Trophoblast cell (in vitro differentiated cells and primary cell): ENCODE data around the gene PGAP3.

ENCODE experiments used
- DNase-seq, 2 donors: peaks; one replicate each; pipeline ENCODE4 v3.0.0-alpha.2; 2016
- H2AFZ ChIP-seq: 2 replicates; pipeline ENCODE4 v1.6.1; 2013; ENCODE audit warnings: low read length, moderate library complexity, mild to moderate bottlenecking; ENCODE audit not compliant: insufficient read depth, poor library complexity
- H2AK5ac ChIP-seq: 2 replicates; pipeline ENCODE4 v1.6.1; 2013; ENCODE audit warnings: mild to moderate bottlenecking, low read length
- H2BK120ac ChIP-seq: 2 replicates; pipeline ENCODE4 v1.6.1; 2013; ENCODE audit warnings: low read length, mild to moderate bottlenecking, moderate library complexity; ENCODE audit not compliant: insufficient read depth, poor library complexity
- H2BK12ac ChIP-seq: 2 replicates; pipeline ENCODE4 v1.6.1; 2013; ENCODE audit warnings: mild to moderate bottlenecking, low read length, moderate library complexity
- H2BK5ac ChIP-seq: 2 replicates; pipeline ENCODE4 v1.6.1; 2013; ENCODE audit warnings: low read length, low read depth, moderate library complexity, mild to moderate bottlenecking; ENCODE audit not compliant: poor library complexity
- H3K14ac ChIP-seq: 2 replicates; pipeline ENCODE4 v1.6.1; 2013; ENCODE audit warnings: mild to moderate bottlenecking, low read length
- H3K18ac ChIP-seq: 2 replicates; pipeline ENCODE4 v1.6.1; 2013; ENCODE audit warnings: mild to moderate bottlenecking, low read length
- H3K23ac ChIP-seq: 2 replicates; pipeline ENCODE4 v1.6.1; 2013; ENCODE audit warnings: low read length
- H3K27ac ChIP-seq: 2 replicates; pipeline ENCODE4 v1.5.1; 2013; ENCODE audit warnings: low read depth, mild to moderate bottlenecking, inconsistent platforms, low read length, moderate library complexity
- H3K27me3 ChIP-seq: 2 replicates; pipeline ENCODE4 v1.6.1; 2013; ENCODE audit warnings: inconsistent platforms, mild to moderate bottlenecking, low read length, moderate library complexity; ENCODE audit not compliant: insufficient read depth
- H3K36me3 ChIP-seq, 2 experiments: 1 replicate in 1 of 2; 2 replicates in 1 of 2; pipeline ENCODE4 v1.6.1; 2013; ENCODE audit warnings: low read length in 2 of 2, mild to moderate bottlenecking in 2 of 2, moderate library complexity in 1 of 2; ENCODE audit not compliant: insufficient read depth in 2 of 2, control insufficient read depth in 1 of 2
- H3K4ac ChIP-seq: 2 replicates; pipeline ENCODE4 v1.6.1; 2013; ENCODE audit warnings: low read depth, mild to moderate bottlenecking, low read length, moderate library complexity
- H3K4me1 ChIP-seq, 2 experiments: 1 replicate in 1 of 2; 2 replicates in 1 of 2; pipeline ENCODE4 v1.6.1; 2013; ENCODE audit warnings: low read length in 2 of 2, mild to moderate bottlenecking in 2 of 2, moderate library complexity in 1 of 2; ENCODE audit not compliant: insufficient read depth in 2 of 2, control insufficient read depth in 1 of 2
- H3K4me2 ChIP-seq: 2 replicates; pipeline ENCODE4 v1.6.1; 2013; ENCODE audit warnings: inconsistent platforms, mild to moderate bottlenecking, low read length, moderate library complexity
- H3K4me3 ChIP-seq: 2 replicates; pipeline ENCODE4 v1.5.1; 2013; ENCODE audit warnings: mild to moderate bottlenecking, low read depth, low read length, inconsistent platforms
- H3K79me1 ChIP-seq: one replicate; pipeline ENCODE4 v1.6.1; 2013; ENCODE audit warnings: low read length
- H3K79me2 ChIP-seq: 2 replicates; pipeline ENCODE4 v1.6.1; 2013; ENCODE audit warnings: low read length, mild to moderate bottlenecking; ENCODE audit not compliant: control insufficient read depth, insufficient read depth, poor library complexity
- H3K9ac ChIP-seq: 2 replicates; pipeline ENCODE4 v1.6.1; 2013; ENCODE audit warnings: mild to moderate bottlenecking, low read length
- H3K9me3 ChIP-seq: 2 replicates; pipeline ENCODE4 v1.6.1; 2013; ENCODE audit warnings: low read depth, mild to moderate bottlenecking, control low read depth, inconsistent platforms, low read length; ENCODE audit not compliant: insufficient read depth
- H4K12ac ChIP-seq: 2 replicates; pipeline ENCODE4 v1.6.1; 2013; ENCODE audit warnings: low read depth, mild to moderate bottlenecking, low read length, moderate library complexity
- H4K8ac ChIP-seq: 2 replicates; pipeline ENCODE4 v1.6.1; 2013; ENCODE audit warnings: low read depth, mild to moderate bottlenecking, low read length, moderate library complexity
- H4K91ac ChIP-seq: one replicate; pipeline ENCODE4 v1.6.1; 2013; ENCODE audit warnings: low read depth, mild to moderate bottlenecking, low read length, moderate library complexity
- WGBS: extraction: QIAGEN DNeasy Blood & Tissue Kit; methylation state at CpG from one replicate; pipeline ENCODE4 v1.1.7; 2013; ENCODE audit warnings: missing lambda C conversion rate; ENCODE audit not compliant: insufficient read length, insufficient coverage; ENCODE audit errors: extremely low coverage; 5-methylcytosine and 5-hydroxymethylcytosine counted together

The PGAP3 gene

GRCh38 chr17:39641097-39641496, 46.8 kb downstream of the PGAP3 start:
- Histone ChIP-seq H3K4me3 (no peak overlapping the region), H3K27ac (no peak overlapping the region), H3K18ac (no peak overlapping the region), H2BK5ac (no peak overlapping the region), H4K91ac (no peak overlapping the region), H2AFZ (no peak overlapping the region), H2BK12ac (no peak overlapping the region), H3K4me1 (peaks cover 23 to 24% of the 10 kb centered on the region in 2 experiments), H4K8ac (no peak overlapping the region), H3K27me3 (no peaks in the 10 kb centered on the region), H3K36me3 (no peaks in the 10 kb centered on the region), H3K9me3 (no peaks in the 10 kb centered on the region), H3K4ac (no peak overlapping the region), H3K79me1 (peaks cover 7% of the 10 kb centered on the region), H2BK120ac (no peak overlapping the region), H3K79me2 (peaks cover 4% of the 10 kb centered on the region), H3K9ac (no peak overlapping the region), H3K14ac (no peak overlapping the region), H3K23ac (no peak overlapping the region), H2AK5ac (no peak overlapping the region), H4K12ac (no peak overlapping the region), H3K4me2 (no peak overlapping the region)
- no CpG with 5 or more reads among the region's 4 CpGs for WGBS
- DNase-seq = no peak

DNA sequence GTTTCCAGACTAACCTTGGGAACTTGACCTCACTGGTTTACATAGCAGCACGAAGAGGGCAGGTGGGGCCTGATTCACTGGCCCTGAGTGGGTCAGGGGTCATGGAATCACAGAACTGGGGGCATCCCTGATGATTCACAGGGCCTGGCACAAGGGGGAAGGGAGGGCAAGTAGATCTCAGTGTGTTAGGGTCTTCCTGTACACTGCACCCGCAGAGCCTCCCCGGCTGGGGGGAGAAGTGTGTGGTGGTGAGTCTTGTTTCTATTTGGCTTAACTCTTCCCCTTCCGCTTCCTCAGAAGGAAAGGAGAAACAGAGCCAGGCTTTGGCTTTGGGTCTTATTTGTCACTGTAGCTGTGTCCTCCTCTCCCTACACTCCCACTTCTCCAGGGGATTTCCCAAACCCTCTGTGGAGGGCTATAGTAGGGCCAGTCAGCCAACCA, 47.2 kb downstream of the PGAP3 start:
- H3K36me3 ChIP-seq = no peaks in the 10 kb centered on the region
- no peak overlapping the region for H3K9ac ChIP-seq
- no peak overlapping the region for H2AK5ac ChIP-seq
- H3K18ac ChIP-seq = no peak overlapping the region
- H3K79me2 ChIP-seq = peaks cover 4% of the 10 kb centered on the region
- no peak overlapping the region for H3K4me3 ChIP-seq
- H2BK12ac ChIP-seq = no peak overlapping the region
- no peaks in the 10 kb centered on the region for H3K9me3 ChIP-seq
- peaks cover 23 to 24% of the 10 kb centered on the region in 2 experiments for H3K4me1 ChIP-seq
- H2BK5ac ChIP-seq = no peak overlapping the region
- H2BK120ac ChIP-seq = no peak overlapping the region
- no peak overlapping the region for H3K4ac ChIP-seq
- H4K8ac ChIP-seq = no peak overlapping the region
- H2AFZ ChIP-seq = no peak overlapping the region
- no peak overlapping the region for H4K12ac ChIP-seq
- no peak overlapping the region for H4K91ac ChIP-seq
- no peak overlapping the region for H3K14ac ChIP-seq
- H3K79me1 ChIP-seq = peaks cover 7% of the 10 kb centered on the region
- H3K27ac ChIP-seq = no peak overlapping the region
- no peak overlapping the region for H3K4me2 ChIP-seq
- WGBS = no CpG with 5 or more reads among the region's 4 CpGs
- peak in 1 of 2 donors; percentile 22 for DNase-seq
- H3K27me3 ChIP-seq = no peaks in the 10 kb centered on the region
- no peak overlapping the region for H3K23ac ChIP-seq

GRCh38 chr17:39639566-39640458, 48.0 kb downstream of the PGAP3 start:
- no peak overlapping the region for H3K23ac ChIP-seq
- peaks cover 4% of the 10 kb centered on the region for H3K79me2 ChIP-seq
- no peak for DNase-seq
- H3K27me3 ChIP-seq = no peaks in the 10 kb centered on the region
- H4K8ac ChIP-seq = no peak overlapping the region
- no peak overlapping the region for H3K4ac ChIP-seq
- H3K36me3 ChIP-seq = no peaks in the 10 kb centered on the region
- peaks cover 7% of the 10 kb centered on the region for H3K79me1 ChIP-seq
- no peak overlapping the region for H3K4me2 ChIP-seq
- H2BK5ac ChIP-seq = no peak overlapping the region
- no peak overlapping the region for H4K91ac ChIP-seq
- H2AFZ ChIP-seq = peak overlapping the region; percentile 5
- no peak overlapping the region for H3K27ac ChIP-seq
- WGBS = no CpG with 5 or more reads among the region's 11 CpGs
- no peak overlapping the region for H4K12ac ChIP-seq
- no peak overlapping the region for H3K4me3 ChIP-seq
- H2AK5ac ChIP-seq = no peak overlapping the region
- H3K9ac ChIP-seq = no peak overlapping the region
- no peak overlapping the region for H2BK12ac ChIP-seq
- H3K9me3 ChIP-seq = no peaks in the 10 kb centered on the region
- no peak overlapping the region for H3K14ac ChIP-seq
- H2BK120ac ChIP-seq = no peak overlapping the region
- no peak overlapping the region for H3K18ac ChIP-seq
- H3K4me1 ChIP-seq = peaks cover 20 to 21% of the 10 kb centered on the region in 2 experiments

DNA sequence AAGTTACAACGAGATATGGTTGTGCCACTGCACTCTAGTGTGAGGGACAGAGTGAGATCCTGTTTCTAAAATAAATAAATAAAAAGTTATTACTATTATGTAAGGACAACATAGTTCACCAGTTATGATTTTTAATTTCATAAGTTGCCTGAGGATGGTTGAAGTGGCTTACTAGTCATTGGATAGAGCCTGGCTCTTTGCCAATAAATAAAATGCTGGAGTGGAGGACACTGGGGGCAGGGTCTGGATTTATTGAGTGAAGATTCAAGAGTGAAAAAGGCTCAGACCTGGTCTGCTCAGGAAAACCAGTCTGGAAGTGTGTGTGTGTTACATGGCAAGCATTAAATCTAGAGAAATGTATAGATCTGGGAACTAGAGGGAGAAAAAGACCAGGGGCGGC, 48.8 kb downstream of the PGAP3 start:
- H3K23ac ChIP-seq = no peak overlapping the region
- H3K18ac ChIP-seq = no peak overlapping the region
- no peak overlapping the region for H3K4ac ChIP-seq
- no peak overlapping the region for H3K4me2 ChIP-seq
- H3K14ac ChIP-seq = no peak overlapping the region
- H3K36me3 ChIP-seq = no peaks in the 10 kb centered on the region
- no peak overlapping the region for H4K91ac ChIP-seq
- H3K4me3 ChIP-seq = no peak overlapping the region
- H2AK5ac ChIP-seq = no peak overlapping the region
- H4K8ac ChIP-seq = no peak overlapping the region
- H2BK12ac ChIP-seq = no peak overlapping the region
- H2AFZ ChIP-seq = no peak overlapping the region
- no peaks in the 10 kb centered on the region for H3K27me3 ChIP-seq
- peaks cover 16 to 20% of the 10 kb centered on the region in 2 experiments for H3K4me1 ChIP-seq
- WGBS = no CpG with 5 or more reads among the region's 2 CpGs
- no peak overlapping the region for H4K12ac ChIP-seq
- H2BK5ac ChIP-seq = no peak overlapping the region
- no peak overlapping the region for H2BK120ac ChIP-seq
- no peaks in the 10 kb centered on the region for H3K9me3 ChIP-seq
- H3K27ac ChIP-seq = no peak overlapping the region
- peaks cover 4% of the 10 kb centered on the region for H3K79me2 ChIP-seq
- H3K79me1 ChIP-seq = peaks cover 7% of the 10 kb centered on the region
- DNase-seq = no peak
- no peak overlapping the region for H3K9ac ChIP-seq
